T-helper 2 cell (primary cell): ENCODE results near the gene LRRC70.
"Not testable (repeated sequence)": the region's sequence is repeated elsewhere in the genome, so short reads cannot be mapped to it uniquely, and the experiment has no call there.

Experiments
- DNase-seq, 5 experiments: peaks; one replicate each; pipeline versions ENCODE4 v3.0.0 to v3.0.0-alpha.2; 2012 to 2022
- total RNA-seq, 2 donors: gene quantifications; one replicate each; lab custom pipeline; 2026; lab: John Stamatoyannopoulos, UW

Gene LRRC70
- 1.9 to 3.4 reads per million in 2 donors for total RNA-seq

GRCh38 chr5:62578540-62578939, at the start of gene LRRC70:
Gene LRRC70 (plus strand): TSS chr5:62578819. CDS start chr5:62579439, 620 bp downstream.
- DNase-seq: peak in 2 of 5 experiments; percentile 67 to 92

- no peak for DNase-seq
Observed at GRCh38 chr5:62533597-62533996, 45.0 kb upstream of the LRRC70 start.

GRCh38 chr5:62534461-62535236, 44.0 kb upstream of the LRRC70 start:
- no peak for DNase-seq

GRCh38 chr5:62536232-62536631, 42.4 kb upstream of the LRRC70 start:
- no peak for DNase-seq

- no peak for DNase-seq
Observed at GRCh38 chr5:62536783-62537182, 41.8 kb upstream of the LRRC70 start.

GRCh38 chr5:62538017-62538942, 40.3 kb upstream of the LRRC70 start:
- peak in 1 of 5 experiments; percentile 66 for DNase-seq

- DNase-seq: no peak
Observed at GRCh38 chr5:62542720-62543119, 35.9 kb upstream of the LRRC70 start.

- DNase-seq: no peak
Observed at GRCh38 chr5:62547945-62548630, 30.5 kb upstream of the LRRC70 start.

- no peak for DNase-seq
Observed at GRCh38 chr5:62550103-62550502, 28.5 kb upstream of the LRRC70 start.

GRCh38 chr5:62555930-62556329, 22.7 kb upstream of the LRRC70 start:
- no peak for DNase-seq

- no peak for DNase-seq
Observed at GRCh38 chr5:62558941-62559340, 19.7 kb upstream of the LRRC70 start.

GRCh38 chr5:62560786-62561185, 17.8 kb upstream of the LRRC70 start:
- DNase-seq: no peak

- DNase-seq: no peak
Observed at GRCh38 chr5:62561896-62562295, 16.7 kb upstream of the LRRC70 start.

- no peak for DNase-seq
Observed at GRCh38 chr5:62562867-62563266, 15.8 kb upstream of the LRRC70 start.

- DNase-seq: no peak
Observed at GRCh38 chr5:62564101-62564500, 14.5 kb upstream of the LRRC70 start.

- DNase-seq: not testable (repeated sequence)
Observed at GRCh38 chr5:62565740-62566139, 12.9 kb upstream of the LRRC70 start.

- DNase-seq: no peak
Observed at GRCh38 chr5:62568143-62568542, 10.5 kb upstream of the LRRC70 start.

GRCh38 chr5:62568800-62569432, 9.7 kb upstream of the LRRC70 start:
- no peak for DNase-seq

GRCh38 chr5:62569470-62569869, 9.1 kb upstream of the LRRC70 start:
- peak in 1 of 5 experiments; percentile 43 for DNase-seq

- DNase-seq: no peak
Observed at GRCh38 chr5:62572918-62573514, 5.6 kb upstream of the LRRC70 start.

- DNase-seq: peak in 1 of 5 experiments; percentile 19
Observed at GRCh38 chr5:62574599-62574998, 4.0 kb upstream of the LRRC70 start.

- DNase-seq: no peak
Observed at GRCh38 chr5:62575066-62575465, 3.6 kb upstream of the LRRC70 start.
